Measurements from ENCODE around the gene DBN1.
A peak's percentile ranks its signal among the peaks of the same experiment; 100 is the strongest.

Gene DBN1

GRCh38 chr5:177501874-177502678, 28.6 kb upstream of the DBN1 start:
- no peak for DNase-seq (ENCODE audit: low spot score)
- peak overlapping the region; percentile 82 for H3K27ac ChIP-seq
- TF ChIP-seq CTCF (conservative IDR thresholded peaks at IDR 0.05; ENCODE audit: low read depth), result no peak
- ChIA-PET POLR2A (ENCODE audit: low non-redundant PET) (no interaction called here), CTCF (interaction anchor here (0.6 to 3.4 kb wide), 17 partner anchors 9 to 201 kb away, joined by 3 to 21 read pairs (median 5); partner anchors contain the start of genes DDX41 and DOK3)

GRCh38 chr5:177500685-177501522, 27.5 kb upstream of the DBN1 start:
- peak; percentile 78 for DNase-seq (ENCODE audit: low spot score)
- ChIA-PET POLR2A (ENCODE audit: low non-redundant PET) (no interaction called here), CTCF (interaction anchor here (0.6 to 2.0 kb wide), 22 partner anchors 9 to 200 kb away, joined by 3 to 21 read pairs (median 5); partner anchors contain the start of genes DBN1, DDX41 and DOK3)
- peak overlapping the region; percentile 52 for H3K27ac ChIP-seq
- peak; percentile 99 for TF ChIP-seq CTCF (conservative IDR thresholded peaks at IDR 0.05; ENCODE audit: low read depth)

GRCh38 chr5:177499842-177500241, 26.4 kb upstream of the DBN1 start:
- POLR2A ChIA-PET (ENCODE audit: low non-redundant PET), result no interaction called here
- CTCF ChIA-PET, result interaction anchor here (0.6 to 2.0 kb wide), 5 partner anchors 16 to 547 kb away, joined by 3 to 21 read pairs (median 4); partner anchors contain the start of gene DDX41
- H3K27ac ChIP-seq, result no peak overlapping the region
- TF ChIP-seq CTCF (conservative IDR thresholded peaks at IDR 0.05; ENCODE audit: low read depth), result no peak
- no peak for DNase-seq (ENCODE audit: low spot score)

- H3K27ac ChIP-seq, result peak overlapping the region; percentile 96
- no peak for TF ChIP-seq CTCF (conservative IDR thresholded peaks at IDR 0.05; ENCODE audit: low read depth)
Observed at GRCh38 chr5:177498013-177498787, 24.8 kb upstream of the DBN1 start.

GRCh38 chr5:177497292-177498012, 24.0 kb upstream of the DBN1 start, which contains the start of gene PDLIM7:
TSS of gene PDLIM7 (minus strand) at chr5:177497604. CDS start at chr5:177496512, 1,092 bp downstream.
- no peak; the same call in 1 of the 2 replicates for TF ChIP-seq CTCF (conservative IDR thresholded peaks at IDR 0.05; ENCODE audit: low read depth)
- DNase-seq (ENCODE audit: low spot score), result peak; percentile 99
- CTCF ChIA-PET, result interaction anchor here (1.3 to 3.1 kb wide), 3 partner anchors 93 to 107 kb away, joined by 5 to 14 read pairs (median 5); no protein-coding TSS in a partner anchor
- POLR2A ChIA-PET (ENCODE audit: low non-redundant PET), result interaction anchor here (0.5 to 1.7 kb wide), 4 partner anchors 11 to 34 kb away, joined by 3 to 6 read pairs (median 3); no protein-coding TSS in a partner anchor
- peak within 1 kb of the TSS; percentile 96 for H3K27ac ChIP-seq

More at GRCh38 chr5:177498013-177498787, 24.8 kb upstream of the DBN1 start:
- ChIA-PET CTCF (interaction anchor here (0.6 to 3.1 kb wide), 4 partner anchors 17 to 162 kb away, joined by 3 to 14 read pairs (median 4); no protein-coding TSS in a partner anchor), POLR2A (ENCODE audit: low non-redundant PET) (interaction anchor here (1.1 to 1.3 kb wide), 2 partner anchors 10 to 26 kb away, joined by 3 read pairs; no protein-coding TSS in a partner anchor)
- no peak for DNase-seq (ENCODE audit: low spot score)

All from RWPE1 (cell line).